Natural killer cell (primary cell): ENCODE data around the gene CCR6. TPM values are rescaled to one million over a fixed set of nuclear protein-coding genes. Genes with fewer than 3 reads are reported as not detected.

Source experiments
- ATAC-seq, 3 donors: fragments of 150-1000 bp in 2 of 3; fragments of 200-7000 bp in 1 of 3; cut with Tn5 transposase; 1 replicate in 1 of 3; 2 replicates in 2 of 3; pipeline ENCODE4 v1.10.0; 2021; ENCODE audit warnings: mild to moderate bottlenecking in 2 of 3, moderate library complexity in 2 of 3
- DNase-seq, 2 donors: peaks; one replicate each; pipeline versions ENCODE4 v3.0.0 to v3.0.0-alpha.2; 2013 to 2021; ENCODE audit warnings: mixed read lengths in 1 of 2
- H3K27ac ChIP-seq: one replicate; pipeline ENCODE4 v1.5.1; 2013; ENCODE audit warnings: mild to moderate bottlenecking, low read length
- H3K27me3 ChIP-seq: one replicate; pipeline ENCODE4 v1.6.1; 2013; ENCODE audit warnings: low read length; ENCODE audit not compliant: control insufficient read depth, insufficient read depth
- H3K36me3 ChIP-seq: one replicate; pipeline ENCODE4 v1.6.1; 2013; ENCODE audit warnings: low read length; ENCODE audit not compliant: control insufficient read depth, insufficient read depth
- H3K4me1 ChIP-seq: one replicate; pipeline ENCODE4 v1.6.1; 2013; ENCODE audit warnings: low read length; ENCODE audit not compliant: control insufficient read depth, insufficient read depth
- H3K4me3 ChIP-seq: one replicate; pipeline ENCODE4 v1.5.1; 2013; ENCODE audit warnings: low read length
- H3K9me3 ChIP-seq: one replicate; pipeline ENCODE4 v1.6.1; 2013; ENCODE audit warnings: low read length; ENCODE audit not compliant: control insufficient read depth, insufficient read depth
- H3K27ac Mint-ChIP-seq, 2 donors: one replicate each; pipeline ENCODE4 v1.8.0; 2022; ENCODE audit warnings: mild to moderate bottlenecking in 2 of 2, mixed read lengths in 2 of 2, moderate library complexity in 1 of 2
- H3K27me3 Mint-ChIP-seq, 2 donors: one replicate each; pipeline ENCODE4 v1.8.0; 2022; ENCODE audit warnings: low read depth in 2 of 2, mixed read lengths in 2 of 2
- H3K36me3 Mint-ChIP-seq: one replicate; pipeline ENCODE4 v1.8.0; 2022; ENCODE audit warnings: mixed read lengths
- H3K4me1 Mint-ChIP-seq, 2 donors: one replicate each; pipeline ENCODE4 v1.8.0; 2022; ENCODE audit warnings: mixed read lengths in 2 of 2
- H3K4me3 Mint-ChIP-seq: one replicate; pipeline ENCODE4 v1.8.0; 2022; ENCODE audit warnings: mild to moderate bottlenecking, moderate library complexity, mixed read lengths
- H3K9me3 Mint-ChIP-seq, 2 donors: one replicate each; pipeline ENCODE4 v1.8.0; 2022; ENCODE audit warnings: mixed read lengths in 2 of 2
- CTCF ChIP-seq: fragments of 200-600 bp; IDR thresholded peaks from one replicate; pipeline ENCODE4 v1.8.0; 2022; ENCODE audit warnings: antibody characterized with exemption
- WGBS: methylation state at CpG from one replicate; pipeline ENCODE4 v1.1.7; 2013; ENCODE audit warnings: missing lambda C conversion rate; ENCODE audit not compliant: insufficient coverage; 5-methylcytosine and 5-hydroxymethylcytosine counted together
- intact Hi-C: fragments of 100-400 bp; cut with micrococcal nuclease; formaldehyde crosslinking; loops from one replicate; pipeline ENCODE4 v1.14.2; 2022
- total RNA-seq, 4 donors: library from RNA; stranded (reverse); fragments of 120-200 nt in 1 of 4; gene quantifications; one replicate each; pipeline versions ENCODE4 v1.2.3 to v1.2.4, GENCODE V29; 2013 to 2022

CCR6 gene
- total RNA-seq, 3 donors from 2014 or later (not counting 1 experiment from before 2014, with no cell fraction given) = 0.23 TPM; not detected in 2

- Mint-ChIP-seq H3K4me3 (peak overlapping the region; percentile 13), H3K27ac (no peak overlapping the region), H3K36me3 (no peaks in the 10 kb centered on the region), H3K27me3 (peaks cover 8 to 20% of the 10 kb centered on the region in 2 donors), H3K4me1 (peaks cover 41 to 49% of the 10 kb centered on the region in 2 donors), H3K9me3 (no peaks in the 10 kb centered on the region)
- ATAC-seq (peak; percentile 40 to 66 (median 50)), DNase-seq (peak in 1 of 2 donors; percentile 84)
- H3K27ac ChIP-seq = peak overlapping the region; percentile 77
- no peak overlapping the region for H3K4me3 ChIP-seq
- no peak for TF ChIP-seq CTCF
- intact Hi-C loops = no loop called here
- 66% methylated on average over 6 of the region's 8 CpGs for WGBS
- H3K9me3 ChIP-seq = no peaks in the 10 kb centered on the region
- no peaks in the 10 kb centered on the region for H3K36me3 ChIP-seq
- H3K4me1 ChIP-seq = peaks cover 50% of the 10 kb centered on the region
- no peaks in the 10 kb centered on the region for H3K27me3 ChIP-seq
Observed at GRCh38 chr6:167119670-167120582, 3.0 kb upstream of the CCR6 start.

- Histone ChIP-seq H3K4me3 (no peak overlapping the region), H3K4me1 (peaks cover 53% of the 10 kb centered on the region), H3K36me3 (no peaks in the 10 kb centered on the region), H3K27me3 (no peaks in the 10 kb centered on the region), H3K27ac (peak overlapping the region; percentile 77), H3K9me3 (no peaks in the 10 kb centered on the region)
- ATAC-seq (no peak), DNase-seq (no peak)
- Mint-ChIP-seq H3K27me3 (peaks cover 8 to 20% of the 10 kb centered on the region in 2 donors), H3K4me1 (peaks cover 41 to 49% of the 10 kb centered on the region in 2 donors), H3K36me3 (no peaks in the 10 kb centered on the region), H3K4me3 (peak overlapping the region; percentile 41), H3K9me3 (no peaks in the 10 kb centered on the region), H3K27ac (peak overlapping the region in 1 of 2 donors; percentile 72)
- intact Hi-C loops = no loop called here
- no peak for TF ChIP-seq CTCF
- WGBS = 100% methylated on average over 1 of the region's 1 CpG
Observed at GRCh38 chr6:167120583-167120903, 2.4 kb upstream of the CCR6 start.

- intact Hi-C loops = no loop called here
Observed at GRCh38 chr6:167121335-167121841, 1.5 kb upstream of the CCR6 start.

More at GRCh38 chr6:167121335-167121841, 1.5 kb upstream of the CCR6 start:
- Mint-ChIP-seq H3K4me3 (peak overlapping the region; percentile 85), H3K9me3 (no peaks in the 10 kb centered on the region), H3K27me3 (peaks cover 5 to 20% of the 10 kb centered on the region in 2 donors), H3K36me3 (no peaks in the 10 kb centered on the region), H3K4me1 (peaks cover 41 to 49% of the 10 kb centered on the region in 2 donors), H3K27ac (peak overlapping the region; percentile 41 to 72)
- ATAC-seq = no peak
- peak overlapping the region; percentile 21 for H3K4me3 ChIP-seq
- no peak for TF ChIP-seq CTCF
- H3K27me3 ChIP-seq = no peaks in the 10 kb centered on the region
- peak overlapping the region; percentile 77 for H3K27ac ChIP-seq
- peaks cover 53% of the 10 kb centered on the region for H3K4me1 ChIP-seq
- H3K9me3 ChIP-seq = no peaks in the 10 kb centered on the region
- DNase-seq = no peak
- 74% methylated on average over 8 of the region's 8 CpGs for WGBS
- H3K36me3 ChIP-seq = no peaks in the 10 kb centered on the region
